Measurements from ENCODE around the gene AEBP2.
"Not testable (repeated sequence)": the region's sequence is repeated elsewhere in the genome, so short reads cannot be mapped to it uniquely, and the experiment has no call there.

AEBP2 gene

DNA sequence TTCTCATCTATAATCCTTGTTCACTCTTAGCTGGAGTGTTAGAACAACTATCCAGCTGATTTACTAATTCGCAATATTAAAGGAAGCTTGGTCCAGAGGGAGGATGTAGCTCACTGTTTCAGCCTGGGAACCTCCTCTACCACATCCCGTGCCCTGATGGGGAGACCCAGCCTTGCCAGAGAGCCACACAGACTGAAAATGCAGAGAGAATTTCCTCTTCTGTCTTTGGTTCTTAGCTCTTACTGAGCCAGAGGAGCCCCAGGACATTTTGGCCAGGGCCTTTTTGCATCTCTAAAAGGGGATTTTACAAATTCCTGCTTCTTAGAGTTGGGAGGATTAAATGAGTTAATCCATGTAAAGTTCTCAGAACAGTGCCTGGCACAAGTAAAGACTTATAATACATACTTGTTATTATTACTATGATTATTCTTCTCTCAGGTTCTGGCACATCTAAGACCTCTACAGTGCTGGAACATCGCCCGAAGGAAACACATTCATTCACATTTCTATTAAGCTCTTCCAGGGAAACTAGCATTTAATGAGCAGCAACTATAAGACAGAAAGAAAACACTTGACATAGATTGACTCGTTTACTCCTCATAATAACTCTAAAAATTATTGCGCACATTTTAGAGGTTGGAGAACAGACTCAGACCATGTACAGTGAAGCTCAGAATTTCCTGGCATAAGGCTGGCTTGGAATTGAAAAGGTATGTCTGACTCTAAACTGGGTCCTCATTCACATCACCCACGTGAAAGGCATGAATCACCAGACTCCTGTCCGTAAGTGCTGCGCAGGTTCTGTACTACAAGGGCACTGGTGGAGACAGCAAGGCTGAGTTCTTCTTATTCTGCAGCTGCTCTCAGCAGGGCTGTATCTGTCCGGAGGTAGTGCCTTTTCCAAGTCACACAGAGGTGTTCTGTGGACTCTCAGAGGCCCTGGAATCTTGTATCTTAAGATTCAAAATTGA is 27.8 kb upstream of the AEBP2 start:
- in situ Hi-C loops (cut with MboI; ENCODE audit: low sequenced_read_pairs, unreplicated experiment), result no loop called here
- TF ChIP-seq, protein P1, sequence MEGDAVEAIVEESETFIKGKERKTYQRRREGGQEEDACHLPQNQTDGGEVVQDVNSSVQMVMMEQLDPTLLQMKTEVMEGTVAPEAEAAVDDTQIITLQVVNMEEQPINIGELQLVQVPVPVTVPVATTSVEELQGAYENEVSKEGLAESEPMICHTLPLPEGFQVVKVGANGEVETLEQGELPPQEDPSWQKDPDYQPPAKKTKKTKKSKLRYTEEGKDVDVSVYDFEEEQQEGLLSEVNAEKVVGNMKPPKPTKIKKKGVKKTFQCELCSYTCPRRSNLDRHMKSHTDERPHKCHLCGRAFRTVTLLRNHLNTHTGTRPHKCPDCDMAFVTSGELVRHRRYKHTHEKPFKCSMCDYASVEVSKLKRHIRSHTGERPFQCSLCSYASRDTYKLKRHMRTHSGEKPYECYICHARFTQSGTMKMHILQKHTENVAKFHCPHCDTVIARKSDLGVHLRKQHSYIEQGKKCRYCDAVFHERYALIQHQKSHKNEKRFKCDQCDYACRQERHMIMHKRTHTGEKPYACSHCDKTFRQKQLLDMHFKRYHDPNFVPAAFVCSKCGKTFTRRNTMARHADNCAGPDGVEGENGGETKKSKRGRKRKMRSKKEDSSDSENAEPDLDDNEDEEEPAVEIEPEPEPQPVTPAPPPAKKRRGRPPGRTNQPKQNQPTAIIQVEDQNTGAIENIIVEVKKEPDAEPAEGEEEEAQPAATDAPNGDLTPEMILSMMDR (IDR thresholded peaks at IDR 0.05; ENCODE audit: borderline replicate concordance, control extremely low read depth, extremely low read depth, insufficient read depth, missing control alignments), result no peak
- DNase-seq (ENCODE audit: low spot score), result no peak

DNA sequence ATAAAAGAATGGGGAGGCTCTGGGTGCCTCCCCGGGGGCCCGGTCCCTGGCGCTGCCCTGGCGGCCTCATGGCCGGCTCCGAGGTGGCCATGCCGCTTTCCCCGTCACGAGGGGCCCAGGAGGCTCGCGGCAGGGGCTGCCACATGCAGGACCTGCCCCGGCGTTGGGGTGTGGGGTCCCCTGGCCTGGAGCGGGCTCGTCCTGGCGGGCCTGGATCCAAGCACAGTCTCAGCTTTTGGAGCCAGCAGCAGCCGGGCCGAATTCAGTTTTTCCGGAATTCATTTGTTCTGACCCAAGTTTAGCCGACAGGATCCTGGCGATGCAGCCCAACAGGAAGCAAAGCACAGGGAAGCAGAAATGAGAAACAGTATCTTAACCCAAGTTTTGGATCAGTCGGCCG is 26.4 kb upstream of the AEBP2 start:
- DNase-seq (ENCODE audit: low spot score), result no peak
- in situ Hi-C loops (cut with MboI; ENCODE audit: low sequenced_read_pairs, unreplicated experiment), result no loop called here
- TF ChIP-seq, protein P1 (IDR thresholded peaks at IDR 0.05; ENCODE audit: borderline replicate concordance, control extremely low read depth, extremely low read depth, insufficient read depth, missing control alignments), result no peak

DNA sequence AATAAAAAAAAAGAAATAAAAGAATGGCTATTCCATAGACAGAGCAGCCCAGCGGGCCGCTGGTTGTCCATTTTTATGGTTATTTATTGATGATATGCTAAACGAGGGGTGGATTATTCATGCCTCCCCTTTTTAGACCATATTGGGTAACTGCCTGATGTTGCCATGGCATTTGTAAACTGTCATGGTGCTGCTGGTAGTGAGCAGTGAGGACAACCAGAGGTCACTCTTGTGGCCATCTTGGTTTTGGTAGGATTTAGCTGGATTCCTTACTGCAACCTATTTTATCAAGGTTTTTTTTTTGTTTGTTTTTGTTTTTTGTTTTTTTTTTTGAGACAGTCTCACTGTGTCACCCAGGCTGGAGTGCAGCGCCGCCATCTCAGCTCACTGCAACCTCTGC is 25.7 kb upstream of the AEBP2 start:
- DNase-seq (ENCODE audit: low spot score); in situ Hi-C loops (cut with MboI; ENCODE audit: low sequenced_read_pairs, unreplicated experiment): not testable (repeated sequence)

DNA sequence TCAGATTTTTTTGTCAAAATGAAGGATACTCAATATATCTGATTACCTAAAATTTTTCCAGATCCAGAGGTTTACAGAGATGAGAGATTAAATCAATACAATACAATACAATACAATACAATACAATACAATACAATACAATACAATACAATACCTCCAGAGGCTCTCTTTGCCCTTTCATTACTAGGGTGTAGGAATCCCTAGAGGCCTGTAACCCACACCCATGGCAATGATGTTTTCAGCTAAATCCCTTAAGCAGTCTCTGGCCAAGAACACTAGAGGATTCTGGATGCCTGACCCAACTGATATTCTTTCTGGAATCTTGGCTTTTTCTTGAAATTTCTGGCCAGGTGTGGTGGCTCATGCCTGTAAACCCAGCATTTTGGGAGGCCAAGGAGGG is 23.7 kb upstream of the AEBP2 start:
- TF ChIP-seq, protein P1 (IDR thresholded peaks at IDR 0.05; ENCODE audit: borderline replicate concordance, control extremely low read depth, extremely low read depth, insufficient read depth, missing control alignments), result no peak
- no peak for DNase-seq (ENCODE audit: low spot score)
- in situ Hi-C loops (cut with MboI; ENCODE audit: low sequenced_read_pairs, unreplicated experiment), result no loop called here

DNA sequence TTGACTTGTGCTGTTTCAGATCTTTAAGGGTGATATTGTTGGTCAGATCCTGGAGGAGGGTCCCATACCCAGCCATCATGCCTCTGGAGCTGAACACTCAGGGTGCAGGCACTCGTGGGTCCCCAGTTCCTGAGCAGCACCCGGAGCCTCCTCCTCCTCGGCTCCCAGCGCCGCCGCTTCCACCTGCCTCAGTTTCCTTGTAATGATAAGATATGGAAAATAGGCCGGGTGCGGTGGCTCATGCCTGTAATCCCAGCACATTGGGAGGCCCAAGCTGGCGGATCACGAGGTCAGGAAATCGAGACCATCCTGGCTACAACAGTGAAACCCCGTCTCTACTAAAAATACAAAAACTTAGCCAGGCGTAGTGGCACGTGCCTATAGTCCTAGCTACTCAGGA is 20.2 kb upstream of the AEBP2 start:
- DNase-seq (ENCODE audit: low spot score), result no peak
- in situ Hi-C loops (cut with MboI; ENCODE audit: low sequenced_read_pairs, unreplicated experiment), result no loop called here
- TF ChIP-seq, protein P1 (IDR thresholded peaks at IDR 0.05; ENCODE audit: borderline replicate concordance, control extremely low read depth, extremely low read depth, insufficient read depth, missing control alignments), result no peak

DNA sequence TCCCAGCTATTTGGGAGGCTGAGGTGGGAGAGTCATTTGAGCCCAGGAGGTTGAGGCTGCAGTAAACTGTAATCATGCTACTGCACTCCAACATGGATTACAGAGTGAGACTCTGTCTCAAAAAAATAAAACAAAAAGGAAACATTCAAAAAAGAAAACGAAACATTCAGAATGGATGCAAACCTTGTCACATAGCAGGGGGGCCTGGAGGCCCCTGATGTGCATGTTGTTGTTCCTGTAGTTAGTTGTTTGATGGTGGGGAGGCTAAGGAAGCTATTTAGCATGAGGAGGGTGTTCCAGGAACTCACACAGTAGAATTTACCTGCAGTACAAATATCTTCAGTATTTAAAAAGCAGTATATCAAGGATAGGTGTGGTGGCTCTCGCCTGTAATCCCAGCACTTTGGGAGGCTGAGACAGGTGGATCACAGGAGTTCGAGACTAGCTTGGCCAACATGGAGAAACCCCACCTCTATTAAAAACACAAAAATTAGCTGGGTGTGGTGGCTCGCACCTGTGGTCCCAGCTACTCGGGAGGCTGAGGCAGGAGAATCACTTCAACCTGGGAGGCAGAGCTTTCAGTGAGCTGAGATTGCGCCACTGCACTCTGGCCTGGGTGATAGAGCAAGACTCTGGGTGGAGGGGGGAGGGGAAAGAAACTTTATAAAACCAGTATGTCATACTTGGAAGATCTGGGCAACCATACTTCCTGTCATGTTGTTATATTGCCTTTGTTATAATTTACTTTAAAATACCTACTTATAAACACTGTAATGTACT is 17.6 kb upstream of the AEBP2 start:
- in situ Hi-C loops (cut with MboI; ENCODE audit: low sequenced_read_pairs, unreplicated experiment), result no loop called here
- no peak for DNase-seq (ENCODE audit: low spot score)
- TF ChIP-seq, protein P1 (IDR thresholded peaks at IDR 0.05; ENCODE audit: borderline replicate concordance, control extremely low read depth, extremely low read depth, insufficient read depth, missing control alignments), result no peak
